ENCODE data around the gene PNPLA6. TPM values are rescaled to one million over a fixed set of nuclear protein-coding genes. Genes with fewer than 3 reads are reported as not detected.

Gene PNPLA6
- total RNA-seq, 1 donor from 2014 or later, result 129 TPM

- DNase-seq (ENCODE audit: low spot score), result no peak
- H3K4me1 Mint-ChIP-seq (ENCODE audit: unreplicated experiment), result peaks cover 5% of the 10 kb centered on the region
- no peak overlapping the region for H3K27ac Mint-ChIP-seq (ENCODE audit: unreplicated experiment)
- H3K9me3 Mint-ChIP-seq (ENCODE audit: unreplicated experiment), result no peaks in the 10 kb centered on the region
- H3K36me3 Mint-ChIP-seq (ENCODE audit: low read depth, unreplicated experiment), result peaks cover 10% of the 10 kb centered on the region
- H3K27me3 Mint-ChIP-seq (ENCODE audit: unreplicated experiment), result peaks cover 20% of the 10 kb centered on the region
- TF ChIP-seq CTCF (IDR thresholded peaks at IDR 0.05; ENCODE audit: unreplicated experiment), result no peak
- no peak overlapping the region for H3K4me3 Mint-ChIP-seq (ENCODE audit: unreplicated experiment)
Measured at GRCh38 chr19:7524992-7525739, 10.4 kb upstream of the PNPLA6 start.

- DNase-seq (ENCODE audit: low spot score), result no peak
- no peak for TF ChIP-seq CTCF (IDR thresholded peaks at IDR 0.05; ENCODE audit: unreplicated experiment)
- Mint-ChIP-seq H3K4me3 (ENCODE audit: unreplicated experiment) (no peak overlapping the region), H3K9me3 (ENCODE audit: unreplicated experiment) (no peaks in the 10 kb centered on the region), H3K4me1 (ENCODE audit: unreplicated experiment) (peaks cover 5% of the 10 kb centered on the region), H3K27ac (ENCODE audit: unreplicated experiment) (no peak overlapping the region), H3K36me3 (ENCODE audit: low read depth, unreplicated experiment) (peaks cover 8% of the 10 kb centered on the region), H3K27me3 (ENCODE audit: unreplicated experiment) (peaks cover 20% of the 10 kb centered on the region)
Measured at GRCh38 chr19:7526059-7526929, 9.2 kb upstream of the PNPLA6 start.

GRCh38 chr19:7527516-7528191 is 7.9 kb upstream of the PNPLA6 start:
- H3K4me3 Mint-ChIP-seq (ENCODE audit: unreplicated experiment), result no peak overlapping the region

GRCh38 chr19:7528192-7528519 is 7.4 kb upstream of the PNPLA6 start:
- peaks cover 11% of the 10 kb centered on the region for H3K36me3 Mint-ChIP-seq (ENCODE audit: low read depth, unreplicated experiment)
- no peak for TF ChIP-seq CTCF (IDR thresholded peaks at IDR 0.05; ENCODE audit: unreplicated experiment)
- H3K27me3 Mint-ChIP-seq (ENCODE audit: unreplicated experiment), result peaks cover 9% of the 10 kb centered on the region
- no peak overlapping the region for H3K4me3 Mint-ChIP-seq (ENCODE audit: unreplicated experiment)
- no peak for DNase-seq (ENCODE audit: low spot score)
- no peaks in the 10 kb centered on the region for H3K9me3 Mint-ChIP-seq (ENCODE audit: unreplicated experiment)
- no peak overlapping the region for H3K27ac Mint-ChIP-seq (ENCODE audit: unreplicated experiment)
- no peaks in the 10 kb centered on the region for H3K4me1 Mint-ChIP-seq (ENCODE audit: unreplicated experiment)

More at GRCh38 chr19:7527516-7528191, 7.9 kb upstream of the PNPLA6 start:
- no peak for DNase-seq (ENCODE audit: low spot score)
- H3K4me1 Mint-ChIP-seq (ENCODE audit: unreplicated experiment), result no peaks in the 10 kb centered on the region
- H3K9me3 Mint-ChIP-seq (ENCODE audit: unreplicated experiment), result no peaks in the 10 kb centered on the region
- TF ChIP-seq CTCF (IDR thresholded peaks at IDR 0.05; ENCODE audit: unreplicated experiment), result no peak
- H3K27me3 Mint-ChIP-seq (ENCODE audit: unreplicated experiment), result peaks cover 9% of the 10 kb centered on the region
- H3K27ac Mint-ChIP-seq (ENCODE audit: unreplicated experiment), result no peak overlapping the region
- H3K36me3 Mint-ChIP-seq (ENCODE audit: low read depth, unreplicated experiment), result peaks cover 11% of the 10 kb centered on the region

Data from endothelial cell (in vitro differentiated cells).